ENCODE measurements around the gene PLIN4. TPM values are rescaled to one million over a fixed set of nuclear protein-coding genes. Genes with fewer than 3 reads are reported as not detected.

PLIN4 gene
- total RNA-seq, 2 experiments from 2014 or later = 0.13 to 0.32 TPM

- H3K9me3 ChIP-seq (ENCODE audit: low read length) = no peaks in the 10 kb centered on the region
- H3K4me2 ChIP-seq (ENCODE audit: low read length) = peak within 1 kb of the TSS; percentile 46
- TF ChIP-seq EZH2phosphoT487 (IDR thresholded peaks at IDR 0.05; ENCODE audit: borderline replicate concordance, low read depth, low read length) (no peak), CTCF (conservative IDR thresholded peaks at IDR 0.05; ENCODE audit: low read length) (peak; percentile 47)
- peak within 1 kb of the TSS; percentile 40; the same call in 1 of the 2 replicates for H2AFZ ChIP-seq (ENCODE audit: low read length)
- no peak within 1 kb of the TSS for H3K27ac ChIP-seq (ENCODE audit: low read depth, low read length, poor library complexity, severe bottlenecking)
- intact Hi-C loops (cut with micrococcal nuclease; ENCODE audit: unreplicated experiment) = no loop called here
- no peaks in the 10 kb centered on the region for H4K20me1 ChIP-seq (ENCODE audit: insufficient read depth, low read length)
- peak; percentile 69 for DNase-seq (ENCODE audit: low spot score)
- no peaks in the 10 kb centered on the region for H3K79me2 ChIP-seq (ENCODE audit: insufficient read depth, low read depth, low read length)
- BruUV-seq (replicated peaks) = no TSS peak
- H3K4me1 ChIP-seq (ENCODE audit: insufficient read depth, low read length, poor library complexity, severe bottlenecking) = peaks cover 18% of the 10 kb centered on the region
- POLR2A ChIA-PET = interaction anchor here (0.6 to 1.5 kb wide), 4 partner anchors 10 to 193 kb away, joined by 3 to 7 read pairs (median 3); no protein-coding TSS in a partner anchor
- peak within 1 kb of the TSS; percentile 28 for H3K4me3 ChIP-seq (ENCODE audit: low read depth, low read length, poor library complexity, severe bottlenecking)
- H3K36me3 ChIP-seq (ENCODE audit: insufficient read depth, low read length) = no peaks in the 10 kb centered on the region
- H3K9me2 ChIP-seq (ENCODE audit: insufficient read depth, low read length) = no peaks in the 10 kb centered on the region
- CTCF ChIA-PET (ENCODE audit: unreplicated experiment) = interaction anchor here (0.6 to 0.9 kb wide), 5 partner anchors 12 to 643 kb away, joined by 3 to 4 read pairs (median 3); no protein-coding TSS in a partner anchor
Measured at GRCh38 chr19:4534836-4535658, 16.8 kb upstream of the PLIN4 start, which contains the start of gene PLIN5. Gene PLIN5 (minus strand): TSS chr19:4535224. CDS start chr19:4534074, 1,150 bp downstream.

- Histone ChIP-seq H3K79me2 (ENCODE audit: insufficient read depth, low read depth, low read length) (no peaks in the 10 kb centered on the region), H2AFZ (ENCODE audit: low read length) (no peak overlapping the region), H3K4me2 (ENCODE audit: low read length) (no peak overlapping the region), H3K4me3 (ENCODE audit: low read depth, low read length, poor library complexity, severe bottlenecking) (no peak overlapping the region), H3K36me3 (ENCODE audit: insufficient read depth, low read length) (no peaks in the 10 kb centered on the region), H4K20me1 (ENCODE audit: insufficient read depth, low read length) (no peaks in the 10 kb centered on the region), H3K9me2 (ENCODE audit: insufficient read depth, low read length) (no peaks in the 10 kb centered on the region), H3K27ac (ENCODE audit: low read depth, low read length, poor library complexity, severe bottlenecking) (no peak overlapping the region), H3K9me3 (ENCODE audit: low read length) (no peaks in the 10 kb centered on the region), H3K4me1 (ENCODE audit: insufficient read depth, low read length, poor library complexity, severe bottlenecking) (peaks cover 14% of the 10 kb centered on the region)
- ChIA-PET CTCF (ENCODE audit: unreplicated experiment) (no interaction called here), POLR2A (interaction anchor here (0.6 to 1.5 kb wide), 2 partner anchors 10 to 285 kb away, joined by 3 read pairs; no protein-coding TSS in a partner anchor)
- no TSS peak for BruUV-seq (replicated peaks)
- TF ChIP-seq EZH2phosphoT487 (IDR thresholded peaks at IDR 0.05; ENCODE audit: borderline replicate concordance, low read depth, low read length) (no peak), CTCF (conservative IDR thresholded peaks at IDR 0.05; ENCODE audit: low read length) (no peak)
- no peak for DNase-seq (ENCODE audit: low spot score)
- intact Hi-C loops (cut with micrococcal nuclease; ENCODE audit: unreplicated experiment) = no loop called here
Measured at GRCh38 chr19:4533835-4534424, 15.6 kb upstream of the PLIN4 start.
